Measurements from ENCODE around the gene CADM1.

Gene CADM1

DNA sequence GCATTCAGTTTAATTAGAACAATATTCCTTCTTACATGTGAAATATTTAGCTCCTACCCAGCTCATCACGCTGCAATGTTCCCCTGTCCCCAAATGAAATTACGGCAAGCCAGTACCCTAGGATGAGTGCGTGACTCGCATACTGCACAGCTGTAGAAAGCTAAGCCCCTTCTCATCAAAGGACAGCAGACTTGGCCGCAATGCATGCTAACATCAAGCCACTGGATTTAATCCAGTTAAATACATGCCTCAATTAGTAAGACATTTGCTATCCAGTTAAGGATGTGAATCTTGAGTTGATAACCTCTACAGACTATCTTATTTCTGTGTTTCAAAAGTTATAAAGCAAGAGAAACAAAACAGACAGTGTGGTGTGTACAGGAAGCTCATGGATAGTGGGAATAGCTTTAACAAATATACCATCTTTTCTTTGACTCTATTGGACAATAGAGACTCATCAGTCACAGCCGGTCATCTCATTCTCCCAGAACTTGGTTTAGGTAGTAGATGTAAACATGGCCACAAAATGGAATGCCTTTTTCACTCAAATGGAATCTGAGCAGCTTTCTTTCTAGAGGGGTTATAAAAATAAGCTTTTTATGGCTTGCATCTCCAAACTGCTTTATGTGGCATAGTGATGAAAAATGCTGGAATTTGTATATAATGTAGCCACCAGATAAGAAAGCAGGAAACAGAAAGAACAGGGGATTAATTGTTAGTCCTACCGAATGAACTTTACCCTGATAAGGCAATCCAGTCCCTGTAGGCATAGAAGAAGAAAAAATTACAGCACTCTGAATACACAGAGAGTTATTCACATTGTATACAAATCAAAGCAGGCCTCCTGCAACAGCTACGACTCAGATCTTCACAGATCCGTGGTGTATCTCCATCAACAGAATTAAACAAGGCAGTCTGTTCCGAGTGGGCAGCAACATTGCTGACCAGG lies 224.1 kb downstream of the CADM1 start:
- no peak for DNase-seq (ENCODE audit: low spot score)

DNA sequence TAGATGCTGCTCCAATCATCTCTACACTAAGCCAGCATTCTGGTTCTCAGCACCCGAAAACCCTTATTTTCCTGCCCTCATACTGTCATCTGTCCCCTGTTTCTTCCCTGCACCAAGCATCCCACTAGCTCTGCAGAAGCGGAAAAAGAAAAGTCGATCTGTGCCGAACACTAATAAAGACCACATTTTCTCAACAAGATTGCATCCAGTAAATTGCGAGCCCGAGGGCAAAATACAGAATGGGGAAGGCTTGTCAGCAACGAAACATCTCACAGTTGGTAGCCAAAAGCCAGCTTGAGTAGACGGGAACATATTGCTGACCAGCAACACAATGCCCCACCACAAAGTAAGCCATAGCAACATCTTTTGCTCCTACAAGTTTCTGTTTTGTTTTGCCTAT lies 227.4 kb downstream of the CADM1 start:
- DNase-seq (ENCODE audit: low spot score) = no peak

DNA sequence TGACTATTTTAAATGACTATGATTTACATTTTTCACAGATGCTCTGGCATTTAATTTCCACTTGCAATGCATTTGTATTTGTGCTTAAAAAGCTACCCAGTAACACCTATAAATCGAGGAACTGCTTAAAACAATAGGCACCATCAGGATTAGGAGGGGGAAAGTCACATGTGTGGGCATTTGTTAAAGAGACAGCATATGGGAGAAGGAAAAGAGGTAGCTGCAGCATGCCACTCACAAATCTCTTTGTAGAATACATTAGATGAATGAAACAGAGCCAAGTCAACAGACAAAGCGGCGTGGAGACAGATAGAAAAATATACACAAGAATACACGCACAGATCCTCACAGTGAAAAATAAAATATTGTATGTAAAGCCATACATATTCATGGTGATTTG lies 228.0 kb downstream of the CADM1 start:
- no peak for DNase-seq (ENCODE audit: low spot score)

DNA sequence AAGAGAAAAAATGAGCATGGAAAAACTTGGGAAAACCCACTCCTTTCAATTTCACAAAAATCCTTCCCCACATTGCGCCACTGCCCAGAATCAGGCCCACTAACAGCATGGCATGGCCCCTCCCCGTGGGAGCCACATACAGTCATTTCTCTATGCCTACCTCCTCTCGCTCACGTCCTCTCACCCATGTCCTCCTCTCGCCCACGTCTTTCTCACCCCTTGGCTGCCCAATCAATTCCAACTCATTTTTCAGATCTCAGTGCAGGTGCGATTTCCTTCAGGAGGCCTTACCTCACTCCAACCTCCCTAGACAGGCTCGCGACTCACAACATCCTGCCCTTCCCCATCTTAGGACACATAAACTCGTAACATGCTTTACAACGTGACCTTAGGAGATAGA lies 229.2 kb downstream of the CADM1 start:
- DNase-seq (ENCODE audit: low spot score) = no peak

DNA sequence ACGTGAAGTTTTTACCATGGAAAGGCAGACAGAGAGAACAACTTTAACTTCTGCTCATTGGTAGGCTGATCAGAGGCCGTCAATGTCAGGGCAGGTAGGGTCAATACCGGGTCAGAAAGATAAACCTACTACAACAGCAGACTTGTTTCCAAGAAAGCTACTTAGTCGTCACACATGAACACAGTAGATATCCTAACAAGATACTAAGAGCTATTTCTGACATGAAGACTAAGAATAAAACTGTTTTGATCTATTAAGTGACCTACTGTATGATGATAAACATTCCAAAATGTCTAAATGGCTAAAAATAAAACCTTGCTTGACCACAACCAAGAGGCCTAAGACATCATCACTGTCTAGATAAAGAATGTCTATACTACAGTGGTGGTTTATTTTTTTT lies 231.3 kb downstream of the CADM1 start:
- no peak for DNase-seq (ENCODE audit: low spot score)

DNA sequence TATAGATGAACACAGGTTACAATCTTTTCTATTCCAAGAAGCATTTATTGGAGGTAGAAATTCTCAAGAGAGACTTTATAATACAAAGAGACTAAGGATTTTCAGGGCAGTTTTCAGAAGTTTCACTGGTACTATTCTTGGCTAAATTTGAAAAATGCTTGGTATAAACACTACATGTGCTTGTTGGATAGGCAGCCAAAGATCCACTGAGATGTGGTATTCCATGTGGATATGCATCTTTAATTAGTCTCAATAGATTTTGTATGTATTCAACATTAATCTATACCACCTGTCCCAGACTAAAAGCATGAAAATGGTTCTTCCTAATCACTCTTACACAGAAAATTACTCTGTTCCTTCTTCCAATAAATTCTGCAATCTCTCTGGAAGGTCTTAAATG lies 232.6 kb downstream of the CADM1 start:
- no peak for DNase-seq (ENCODE audit: low spot score)

DNA sequence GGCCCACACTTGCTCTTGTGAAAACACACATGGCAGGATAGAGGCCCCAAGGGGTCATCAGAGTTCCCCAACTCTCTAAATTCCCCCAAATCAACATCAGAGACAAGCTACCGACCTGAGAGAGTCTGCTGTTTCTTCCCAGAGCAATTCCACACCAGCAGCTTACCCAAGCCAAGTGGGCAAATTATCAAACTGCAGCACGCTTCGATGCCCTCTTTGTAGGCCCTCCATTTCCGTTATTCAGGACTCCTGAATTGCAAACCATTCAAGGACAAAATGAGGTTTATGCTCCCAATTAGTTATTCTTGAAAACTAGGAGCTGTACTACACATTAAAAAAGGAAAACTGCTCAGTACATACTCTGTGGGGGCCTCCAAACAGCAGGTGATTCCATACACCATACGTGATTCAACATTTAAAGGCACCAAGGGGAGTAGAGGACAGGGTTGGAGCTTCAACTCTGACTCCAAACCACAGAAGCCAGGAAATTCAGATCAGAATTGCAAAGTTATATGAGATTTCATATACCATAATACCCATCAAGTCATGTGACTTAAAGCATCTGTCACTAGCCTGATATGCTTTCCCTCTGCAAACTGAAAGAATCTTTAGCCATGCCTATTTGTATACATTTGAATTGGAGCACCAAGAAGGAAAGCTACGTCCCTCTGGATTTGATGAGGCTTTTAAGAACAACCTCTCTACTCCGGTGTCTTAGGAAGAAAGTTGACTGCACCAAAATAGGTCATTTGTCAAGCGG lies 234.8 kb downstream of the CADM1 start:
- DNase-seq (ENCODE audit: low spot score) = no peak

DNA sequence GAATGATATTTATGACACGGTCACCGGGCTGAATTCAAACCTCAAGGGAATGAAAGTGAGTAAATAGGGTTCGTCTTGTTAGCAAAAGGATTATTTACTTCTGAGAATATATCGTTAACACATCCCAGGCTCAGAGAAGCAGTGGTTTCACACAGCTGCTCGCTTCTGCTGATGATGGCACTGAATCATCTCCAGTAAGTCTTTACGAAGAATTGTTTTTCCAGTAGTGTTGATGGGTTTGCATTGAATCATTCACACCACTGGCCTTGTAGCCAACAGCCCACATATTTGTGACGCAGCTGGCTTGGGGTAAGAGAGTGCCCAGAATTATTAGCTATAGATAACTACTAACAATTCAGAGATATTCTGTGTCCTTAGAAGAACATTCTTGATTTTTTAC lies 236.3 kb downstream of the CADM1 start:
- no peak for DNase-seq (ENCODE audit: low spot score)

DNA sequence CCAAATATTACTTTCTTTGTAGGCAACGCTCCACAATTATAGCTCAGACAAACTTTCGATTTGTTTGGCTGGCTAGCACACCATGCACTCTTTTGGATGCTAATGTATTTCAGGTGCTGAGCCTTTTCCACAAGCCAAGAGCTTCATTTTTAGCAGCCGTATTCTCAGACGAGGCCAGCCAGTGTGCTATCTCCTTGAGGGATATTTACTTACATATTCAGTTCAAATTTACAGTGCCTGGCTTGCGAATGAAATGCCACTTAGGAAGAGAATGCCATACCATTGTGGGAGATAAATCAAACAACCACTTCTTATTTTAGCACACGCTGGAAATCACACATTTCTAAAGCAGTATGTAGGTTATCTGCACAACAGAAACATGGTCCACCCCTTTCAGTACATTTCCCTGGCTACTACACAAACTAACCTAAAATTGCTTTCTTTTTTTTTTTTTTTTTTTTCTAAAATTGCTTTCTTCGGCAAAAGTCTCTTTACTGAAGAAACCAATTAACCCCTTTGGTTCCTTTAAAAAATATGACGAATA lies 236.9 kb downstream of the CADM1 start:
- no peak for DNase-seq (ENCODE audit: low spot score)

DNA sequence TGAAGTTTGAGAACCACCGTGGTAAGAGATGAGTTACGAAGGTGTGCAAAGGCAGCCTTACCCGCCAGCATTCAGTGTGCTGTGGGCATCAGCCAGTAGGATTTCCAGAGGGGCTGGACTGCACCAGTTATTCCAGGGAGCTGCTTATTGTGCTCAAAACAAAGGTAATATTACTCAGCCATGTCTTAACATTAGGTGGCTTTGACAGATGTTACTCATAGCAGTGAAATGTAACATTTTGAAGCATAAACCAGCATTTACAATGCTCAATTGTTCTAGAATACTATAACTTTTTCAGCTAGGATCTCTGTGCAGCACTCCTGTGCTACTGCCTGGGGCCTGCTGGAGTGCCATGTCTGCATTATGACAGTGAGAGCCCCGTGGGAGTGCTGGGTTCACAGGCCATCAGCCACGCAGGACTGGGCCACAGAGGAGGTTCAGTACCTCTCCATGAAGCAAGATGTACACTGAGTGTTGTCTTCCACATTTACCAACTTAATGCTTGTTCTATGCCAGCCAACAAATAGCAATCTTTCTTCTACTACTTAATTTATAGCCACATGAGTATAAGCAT lies 238.1 kb downstream of the CADM1 start:
- DNase-seq (ENCODE audit: low spot score) = no peak

DNA sequence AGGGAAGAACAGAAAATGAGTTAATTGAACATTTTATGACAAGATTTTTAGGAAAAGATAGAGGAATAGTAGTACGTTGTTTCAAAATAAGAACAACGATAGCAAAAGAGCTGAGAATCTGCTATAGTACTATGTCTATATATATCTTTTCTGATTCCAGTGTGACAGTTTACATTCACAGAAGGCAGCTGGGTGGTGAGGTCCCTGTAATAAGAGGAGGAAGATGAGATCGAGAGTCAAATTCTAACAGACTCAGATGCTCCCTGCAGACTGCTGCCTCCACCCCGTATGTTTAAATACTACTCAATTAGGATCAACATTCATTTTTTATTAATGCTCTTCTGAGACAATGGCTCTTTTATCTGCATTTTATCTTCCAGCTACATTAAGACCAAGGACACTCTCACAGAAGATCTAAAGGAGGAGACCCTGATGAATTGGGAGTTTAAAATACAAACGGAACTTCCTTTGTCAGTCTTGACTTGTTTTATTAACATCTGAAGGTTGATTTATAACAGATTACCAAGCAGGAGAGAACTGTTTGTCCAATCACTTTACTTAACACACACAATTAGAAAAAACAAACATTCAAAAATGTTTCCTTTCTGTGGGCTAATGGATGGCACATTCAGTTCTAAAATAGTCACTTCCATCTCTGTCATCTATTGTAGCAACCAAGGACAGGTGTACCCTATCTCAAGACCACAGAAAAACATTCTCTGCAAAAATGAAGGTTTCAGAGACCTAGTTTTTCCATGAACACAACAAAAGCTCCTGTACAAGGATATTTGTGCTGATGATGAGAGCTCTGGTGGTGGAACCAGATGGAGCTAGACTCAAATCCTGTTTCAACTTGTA lies 240.2 kb downstream of the CADM1 start:
- DNase-seq (ENCODE audit: low spot score) = no peak

DNA sequence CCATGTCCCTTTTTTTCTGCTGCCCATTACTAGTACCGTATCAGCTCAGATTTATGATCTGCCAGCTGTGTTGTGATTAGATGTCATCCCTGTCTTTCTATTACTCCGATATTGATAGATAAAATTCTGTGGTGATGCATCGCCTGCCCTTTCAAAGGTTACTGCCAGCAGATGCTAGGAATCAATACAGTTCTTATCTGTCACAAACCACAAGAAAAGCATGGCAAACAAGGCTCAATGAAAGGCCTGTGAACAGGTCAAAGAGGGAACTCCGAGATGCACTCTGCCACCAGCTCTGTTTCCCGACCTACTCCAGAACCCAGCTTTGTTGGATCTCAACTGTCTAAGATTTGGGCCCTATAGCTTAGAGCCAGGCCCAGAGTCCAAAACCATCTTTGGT lies 246.0 kb downstream of the CADM1 start:
- DNase-seq (ENCODE audit: low spot score) = no peak

DNA sequence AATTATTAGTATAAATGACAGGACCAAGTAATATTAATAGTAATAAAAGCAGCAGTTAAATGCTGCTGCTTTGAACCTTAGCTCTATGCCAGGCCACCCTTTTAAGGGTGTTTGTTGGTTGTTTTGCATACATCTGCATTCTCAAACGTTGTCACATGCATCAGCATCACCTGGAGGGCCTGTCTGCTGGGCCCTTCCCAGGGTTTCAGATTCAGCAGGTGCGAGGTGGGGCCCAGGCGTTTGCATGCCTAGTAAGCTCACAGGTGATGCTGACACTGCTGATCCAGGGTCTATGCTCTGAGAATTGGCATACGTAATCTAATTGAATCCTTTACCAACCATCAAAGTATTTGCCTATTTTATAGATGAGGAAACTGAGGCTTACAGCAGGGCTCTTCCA lies 246.5 kb downstream of the CADM1 start:
- no peak for DNase-seq (ENCODE audit: low spot score)

DNA sequence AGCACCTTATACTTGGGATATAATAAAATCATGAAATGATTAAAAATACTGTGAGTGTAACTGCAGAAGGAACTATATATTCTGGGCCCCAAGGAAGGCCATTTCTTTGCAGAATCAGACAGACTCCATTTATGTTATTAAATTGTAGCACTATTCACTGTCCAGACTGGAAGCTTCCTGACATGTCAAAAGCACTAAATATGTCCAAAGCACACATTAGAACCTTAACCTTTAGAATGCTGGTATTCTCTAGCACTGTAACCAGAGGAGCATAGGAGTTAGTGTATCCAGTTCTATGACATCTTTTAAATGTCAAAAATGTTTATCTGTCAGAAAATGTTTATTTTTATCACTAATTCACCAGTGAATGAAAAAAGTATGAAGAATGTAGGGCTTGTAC lies 246.9 kb downstream of the CADM1 start:
- DNase-seq (ENCODE audit: low spot score) = no peak

DNA sequence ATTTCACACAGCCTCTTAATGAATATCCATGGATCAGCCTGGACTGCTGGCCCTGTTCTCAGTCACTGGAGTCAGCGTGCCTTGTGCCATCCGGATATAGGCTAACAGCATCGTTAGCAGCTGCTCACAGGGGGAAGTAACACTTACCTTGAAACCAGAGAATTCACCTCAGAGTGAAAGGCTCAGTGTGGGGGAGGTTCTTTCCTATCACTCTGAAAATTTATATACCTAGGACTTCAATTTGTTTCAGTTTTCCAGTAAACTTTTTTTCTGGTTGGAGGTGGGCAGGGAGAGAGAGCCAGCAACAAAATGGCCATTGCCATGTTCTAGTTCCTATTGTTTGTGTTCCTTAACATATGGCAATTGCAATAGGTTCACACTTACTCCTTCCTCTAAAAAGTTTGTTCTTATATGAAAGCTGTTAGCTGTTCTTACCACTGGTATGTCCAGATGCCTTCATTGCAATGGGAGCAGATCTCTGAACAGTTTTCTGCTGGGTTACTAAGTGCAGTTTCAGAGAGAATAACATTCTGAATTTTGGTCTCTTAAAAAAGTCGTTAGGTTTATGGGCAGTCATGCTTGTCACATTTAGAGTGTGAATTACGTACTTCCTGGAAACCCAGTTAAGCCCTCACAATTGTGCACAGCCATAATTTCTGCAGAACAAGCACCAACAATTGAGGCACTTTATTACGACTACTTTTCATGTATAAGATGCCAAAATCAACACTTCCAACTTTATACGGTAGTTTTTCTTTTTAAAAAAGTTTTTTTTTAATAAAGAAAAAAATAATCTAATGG lies 247.6 kb downstream of the CADM1 start:
- no peak for DNase-seq (ENCODE audit: low spot score)

DNA sequence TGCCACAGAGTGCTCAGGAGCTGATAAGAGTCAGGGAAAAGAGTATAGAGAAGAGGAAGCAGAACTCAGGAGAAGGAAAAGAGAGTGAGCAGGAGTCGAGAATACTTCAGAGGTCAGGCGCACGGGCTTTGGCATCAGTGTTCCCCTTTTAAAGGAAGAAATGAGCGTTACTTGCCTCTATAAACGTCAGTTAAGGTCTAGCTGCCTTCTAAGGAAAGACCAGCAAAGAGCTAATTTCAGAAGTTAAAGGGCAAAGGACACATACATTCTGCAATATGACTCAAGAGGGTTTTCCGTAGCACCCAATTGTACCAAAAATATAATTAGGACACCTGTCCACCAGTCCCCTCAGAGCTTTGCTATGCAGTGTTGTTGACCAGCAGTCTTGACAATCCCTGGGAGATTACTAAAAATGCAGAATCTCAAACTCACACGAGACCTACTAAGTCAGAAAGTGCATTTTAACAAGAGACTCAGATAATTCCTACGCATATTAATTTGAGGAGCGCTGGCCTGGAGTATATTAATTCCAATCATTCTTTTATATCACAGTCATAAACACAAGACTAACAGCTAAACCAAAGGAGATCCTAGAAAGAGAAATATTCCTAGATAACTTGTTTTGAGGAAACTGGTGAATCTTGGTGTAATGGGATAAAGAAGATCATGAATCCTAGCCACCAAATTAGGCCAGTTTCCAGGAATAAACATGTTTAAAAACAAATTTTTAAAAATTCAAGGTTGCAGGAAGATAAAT lies 249.0 kb downstream of the CADM1 start:
- no peak for DNase-seq (ENCODE audit: low spot score)

DNA sequence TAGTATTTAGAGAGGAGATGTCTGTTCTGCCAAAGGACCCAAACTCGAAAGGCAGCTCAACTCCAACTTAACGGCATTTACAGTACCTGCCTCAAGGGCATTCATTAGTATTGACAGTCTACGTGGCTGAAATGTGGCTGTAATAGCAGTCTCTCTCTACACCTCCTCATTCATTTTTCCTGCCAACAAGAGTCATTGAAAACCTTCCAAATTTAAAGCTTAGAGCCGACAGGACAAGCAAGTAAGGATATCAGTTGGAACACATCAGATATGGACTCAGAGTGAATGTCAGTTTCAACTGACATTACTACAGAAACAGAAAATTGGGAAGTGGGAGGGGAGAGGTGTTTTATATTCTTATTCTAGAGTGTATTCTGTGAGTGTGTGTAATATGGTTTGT lies 253.1 kb downstream of the CADM1 start:
- DNase-seq (ENCODE audit: low spot score) = no peak

DNA sequence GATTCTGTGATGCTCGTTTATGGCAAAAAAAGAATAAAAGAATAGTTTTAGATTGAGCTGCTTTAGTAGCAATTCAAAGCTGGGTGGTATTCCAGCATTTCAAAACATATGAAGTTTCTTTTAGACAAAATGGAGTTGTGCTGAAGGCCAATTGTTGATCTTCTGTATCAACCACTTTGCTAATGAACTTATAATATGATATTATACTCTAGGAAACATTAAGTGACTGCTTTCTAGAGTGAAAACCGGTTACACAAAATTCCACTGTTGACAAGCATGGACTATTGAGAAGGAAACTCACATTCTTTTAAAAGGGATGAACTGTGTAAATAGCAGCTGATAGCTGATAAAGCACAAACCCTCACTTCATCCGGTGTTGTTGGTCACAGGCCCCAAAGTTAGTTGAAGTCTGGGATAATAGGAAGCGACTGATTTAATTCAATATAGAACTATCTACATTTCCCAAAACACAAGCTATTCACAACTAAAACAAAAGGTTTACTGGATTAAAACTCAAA lies 255.1 kb downstream of the CADM1 start:
- DNase-seq (ENCODE audit: low spot score) = no peak

DNA sequence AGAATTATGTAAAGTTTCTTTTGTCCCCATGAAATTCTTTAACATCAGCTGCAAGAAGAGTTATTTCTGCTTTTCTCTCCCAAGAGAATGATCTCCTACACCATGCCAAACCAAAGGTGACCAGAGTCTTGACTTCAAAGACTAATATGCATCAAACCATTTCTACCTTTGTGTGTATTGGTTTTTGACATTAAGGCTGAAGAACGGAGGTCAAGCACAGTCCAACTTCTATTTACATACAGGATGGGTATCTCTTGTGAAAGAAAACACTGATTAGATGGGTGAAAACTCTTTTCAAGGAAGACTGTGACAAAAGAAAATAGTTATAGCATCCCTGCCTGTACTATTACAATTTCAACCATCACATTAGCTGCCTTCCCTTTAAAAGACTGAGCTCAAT lies 256.3 kb downstream of the CADM1 start:
- no peak for DNase-seq (ENCODE audit: low spot score)

DNA sequence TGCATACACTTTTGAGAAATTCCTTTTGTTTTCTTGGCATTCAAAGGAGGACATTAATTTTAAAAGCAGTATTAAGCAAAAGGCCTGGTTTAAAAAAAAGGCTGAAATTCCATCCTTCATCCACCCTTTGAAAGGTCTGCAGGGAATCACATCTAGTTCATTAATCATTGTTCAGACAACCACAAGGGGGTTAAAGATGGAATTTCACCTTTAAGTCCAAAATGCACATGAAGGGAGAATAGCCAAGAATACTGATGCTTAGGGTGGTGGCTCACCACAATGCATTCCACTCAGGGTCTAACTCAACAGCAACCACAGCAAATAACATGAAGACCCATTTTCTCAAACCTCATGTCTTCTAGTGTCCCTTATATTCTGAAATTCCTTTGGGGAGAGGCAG lies 256.9 kb downstream of the CADM1 start:
- no peak for DNase-seq (ENCODE audit: low spot score)
